Loucy (cell line): ENCODE measurements around the gene ALPP.
"Not testable (repeated sequence)": the region's sequence is repeated elsewhere in the genome, so short reads cannot be mapped to it uniquely, and the experiment has no call there.

Experiments used
- H2AFZ ChIP-seq: fragments of 200-600 bp; sonication (generic); 2 replicates; pipeline ENCODE4 v1.6.0; 2016; ENCODE audit warnings: antibody characterized with exemption, mild to moderate bottlenecking, low read length, moderate library complexity
- H3F3A ChIP-seq: fragments of 200-600 bp; 2 replicates; pipeline ENCODE4 v1.6.0; 2016; ENCODE audit warnings: antibody characterized with exemption, low read depth, mild to moderate bottlenecking
- H3K27me3 ChIP-seq: fragments of 200-600 bp; sonication (generic); 2 replicates; pipeline ENCODE4 v1.6.1; 2014; ENCODE audit warnings: low read length, mild to moderate bottlenecking; ENCODE audit not compliant: insufficient read depth, poor library complexity, severe bottlenecking
- H3K36me3 ChIP-seq: fragments of 200-600 bp; sonication (generic); 2 replicates; pipeline ENCODE4 v1.6.1; 2016; ENCODE audit warnings: low read length; ENCODE audit not compliant: insufficient read depth
- H3K4me1 ChIP-seq: fragments of 200-600 bp; sonication (generic); 2 replicates; pipeline ENCODE4 v1.5.1; 2014; ENCODE audit warnings: low read length, mild to moderate bottlenecking; ENCODE audit not compliant: insufficient read depth, poor library complexity, severe bottlenecking
- H3K4me2 ChIP-seq: fragments of 200-600 bp; sonication (generic); 2 replicates; pipeline ENCODE4 v1.6.0; 2014; ENCODE audit warnings: antibody characterized with exemption, low read length, low read depth, mild to moderate bottlenecking; ENCODE audit not compliant: poor library complexity, severe bottlenecking
- H3K4me3 ChIP-seq: fragments of 200-600 bp; sonication (generic); 2 replicates; pipeline ENCODE4 v1.5.1; 2014; ENCODE audit warnings: low read length, mild to moderate bottlenecking, mixed read lengths; ENCODE audit not compliant: poor library complexity, severe bottlenecking
- H3K79me2 ChIP-seq: fragments of 200-600 bp; sonication (generic); 2 replicates; pipeline ENCODE4 v1.6.1; 2014; ENCODE audit warnings: low read length; ENCODE audit not compliant: insufficient read depth
- H3K9ac ChIP-seq: fragments of 200-600 bp; sonication (generic); 2 replicates; pipeline ENCODE4 v1.6.0; 2014; ENCODE audit warnings: mild to moderate bottlenecking, low read depth, low read length, moderate library complexity; ENCODE audit not compliant: poor library complexity, severe bottlenecking
- H3K9me2 ChIP-seq: fragments of 200-600 bp; sonication (generic); replicated peaks from 2 replicates; pipeline ENCODE4 v1.6.1; 2016; ENCODE audit warnings: low read depth, low read length, mixed read lengths
- H3K9me3 ChIP-seq: fragments of 200-600 bp; sonication (generic); 2 replicates; pipeline ENCODE4 v1.6.1; 2014; ENCODE audit warnings: mild to moderate bottlenecking, antibody characterized with exemption, low read length, low read depth; ENCODE audit not compliant: insufficient read depth
- H4K20me1 ChIP-seq: fragments of 200-600 bp; sonication (generic); 2 replicates; pipeline ENCODE4 v1.6.0; 2014; ENCODE audit warnings: antibody characterized with exemption, low read length, mild to moderate bottlenecking; ENCODE audit not compliant: insufficient read depth, poor library complexity, severe bottlenecking
- CTCF ChIP-seq: fragments of 200-600 bp; sonication (generic); conservative IDR thresholded peaks from 2 replicates; pipeline ENCODE4 v1.5.1; 2014; ENCODE audit warnings: mild to moderate bottlenecking, antibody characterized with exemption, low read length
- EZH2phosphoT487 ChIP-seq: fragments of 200-600 bp; IDR thresholded peaks from 2 replicates; pipeline ENCODE4 v1.6.1; 2018; ENCODE audit warnings: antibody characterized with exemption, mild to moderate bottlenecking, moderate library complexity, borderline replicate concordance

The ALPP gene

GRCh38 chr2:232335206-232335858, 43.2 kb upstream of the ALPP start:
- H3K9ac ChIP-seq, H3K9me2 ChIP-seq, H3K4me2 ChIP-seq, H3K4me3 ChIP-seq, H3K27me3 ChIP-seq, H3K36me3 ChIP-seq, H3F3A ChIP-seq, H4K20me1 ChIP-seq, H2AFZ ChIP-seq, H3K79me2 ChIP-seq, H3K4me1 ChIP-seq, H3K9me3 ChIP-seq: not testable (repeated sequence)
- peak; percentile 65 for TF ChIP-seq CTCF

GRCh38 chr2:232335859-232336215, 42.7 kb upstream of the ALPP start:
- H3K9me3 ChIP-seq, result no peaks in the 10 kb centered on the region
- H3F3A ChIP-seq, result no peaks in the 10 kb centered on the region
- no peaks in the 10 kb centered on the region for H3K4me1 ChIP-seq
- no peaks in the 10 kb centered on the region for H3K27me3 ChIP-seq
- no peak overlapping the region for H2AFZ ChIP-seq
- H3K4me2 ChIP-seq, result no peak overlapping the region
- H3K9ac ChIP-seq, result no peak overlapping the region
- H3K79me2 ChIP-seq, result no peaks in the 10 kb centered on the region
- no peak overlapping the region for H3K4me3 ChIP-seq
- H4K20me1 ChIP-seq, result no peaks in the 10 kb centered on the region
- no peaks in the 10 kb centered on the region for H3K36me3 ChIP-seq
- H3K9me2 ChIP-seq, result no peaks in the 10 kb centered on the region
- TF ChIP-seq CTCF, result no peak
- TF ChIP-seq EZH2phosphoT487, result no peak

GRCh38 chr2:232336241-232336736, 42.3 kb upstream of the ALPP start:
- no peak overlapping the region for H3K9ac ChIP-seq
- H3K9me3 ChIP-seq, result no peaks in the 10 kb centered on the region
- H3K79me2 ChIP-seq, result no peaks in the 10 kb centered on the region
- no peak overlapping the region for H2AFZ ChIP-seq
- TF ChIP-seq CTCF, result no peak
- TF ChIP-seq EZH2phosphoT487, result no peak
- no peaks in the 10 kb centered on the region for H3K36me3 ChIP-seq
- H4K20me1 ChIP-seq, result no peaks in the 10 kb centered on the region
- H3K9me2 ChIP-seq, result no peaks in the 10 kb centered on the region
- no peak overlapping the region for H3K4me2 ChIP-seq
- no peak overlapping the region for H3K4me3 ChIP-seq
- no peaks in the 10 kb centered on the region for H3F3A ChIP-seq
- H3K4me1 ChIP-seq, result no peaks in the 10 kb centered on the region
- H3K27me3 ChIP-seq, result no peaks in the 10 kb centered on the region
